Neural cell (in vitro differentiated cells): Measurements from ENCODE around the gene DHRS3. TPM values are rescaled to one million over a fixed set of nuclear protein-coding genes. Genes with fewer than 3 reads are reported as not detected.

Experiments used
- H2AFZ ChIP-seq: fragments of 200-600, 300-800 bp; sonication (generic), shearing (Covaris generic); 2 replicates; pipeline ENCODE4 v1.6.0; 2014; ENCODE audit warnings: low read depth, mild to moderate bottlenecking, antibody characterized with exemption, low read length, moderate library complexity
- H3F3A ChIP-seq: fragments of 200-600 bp; shearing (Covaris generic); 2 replicates; pipeline ENCODE4 v1.6.1; 2016; ENCODE audit warnings: mild to moderate bottlenecking, moderate library complexity, mixed read lengths, antibody characterized with exemption, low read length; ENCODE audit not compliant: insufficient read depth, poor library complexity, severe bottlenecking
- H3K27ac ChIP-seq: fragments of 200-600, 300-800 bp; sonication (generic), shearing (Covaris generic); 2 replicates; pipeline ENCODE4 v1.5.1; 2014; ENCODE audit warnings: mild to moderate bottlenecking, low read length, moderate library complexity
- H3K27me3 ChIP-seq: fragments of 300-800, 200-600 bp; sonication (generic), shearing (Covaris generic); 2 replicates; pipeline ENCODE4 v1.6.0; 2014; ENCODE audit warnings: mild to moderate bottlenecking, low read depth, low read length, moderate library complexity; ENCODE audit not compliant: insufficient read depth
- H3K36me3 ChIP-seq: fragments of 300-800, 200-600 bp; sonication (generic), shearing (Covaris generic); 2 replicates; pipeline ENCODE4 v1.5.1; 2014; ENCODE audit warnings: mild to moderate bottlenecking, antibody characterized with exemption, low read length, moderate library complexity; ENCODE audit not compliant: insufficient read depth
- H3K4me2 ChIP-seq: fragments of 300-800, 200-600 bp; sonication (generic), shearing (Covaris generic); 2 replicates; pipeline ENCODE4 v1.6.0; 2014; ENCODE audit warnings: mild to moderate bottlenecking, low read length
- H3K4me3 ChIP-seq: fragments of 300-800, 200-600 bp; sonication (generic), shearing (Covaris generic); 2 replicates; pipeline ENCODE4 v1.5.1; 2014; ENCODE audit warnings: mild to moderate bottlenecking, low read length, moderate library complexity
- H3K79me2 ChIP-seq: fragments of 200-600 bp; shearing (Covaris generic); replicated peaks from 2 replicates; pipeline ENCODE4 v1.6.0; 2014; ENCODE audit warnings: mild to moderate bottlenecking, low read length, moderate library complexity; ENCODE audit not compliant: insufficient read depth
- H3K9ac ChIP-seq: fragments of 300-800, 200-600 bp; sonication (generic), shearing (Covaris generic); 2 replicates; pipeline ENCODE4 v1.6.1; 2016; ENCODE audit warnings: mild to moderate bottlenecking, low read length, mixed read lengths
- H3K9me2 ChIP-seq: fragments of 200-600 bp; shearing (Covaris generic); 2 replicates; pipeline ENCODE4 v1.6.1; 2016; ENCODE audit warnings: mild to moderate bottlenecking, low read length, mixed read lengths; ENCODE audit not compliant: insufficient read depth
- H3K9me3 ChIP-seq: fragments of 200-600, 300-800 bp; sonication (generic), shearing (Covaris generic); 2 replicates; pipeline ENCODE4 v1.6.1; 2016; ENCODE audit warnings: mild to moderate bottlenecking, mixed run types, low read length, moderate library complexity, mixed read lengths
- H4K20me1 ChIP-seq: fragments of 200-600 bp; shearing (Covaris generic); 2 replicates; pipeline ENCODE4 v1.6.1; 2016; ENCODE audit warnings: mild to moderate bottlenecking, mixed run types; ENCODE audit not compliant: insufficient read depth
- CTCF ChIP-seq: fragments of 450-650 bp; IDR thresholded peaks from 2 replicates; pipeline ENCODE4 v1.5.1; 2014; ENCODE audit warnings: antibody characterized with exemption, mild to moderate bottlenecking, moderate library complexity; ENCODE audit not compliant: poor library complexity, severe bottlenecking
- EP300 ChIP-seq: fragments of 450-650 bp; conservative IDR thresholded peaks from 2 replicates; pipeline ENCODE4 v1.6.1; 2014; ENCODE audit warnings: antibody characterized with exemption, mild to moderate bottlenecking, moderate library complexity; ENCODE audit not compliant: poor library complexity, severe bottlenecking
- EZH2 ChIP-seq: fragments of 200-600, 300-800 bp; shearing (Covaris generic), sonication (generic); IDR thresholded peaks from 2 replicates; pipeline ENCODE4 v1.6.1; 2014; ENCODE audit warnings: antibody characterized with exemption, low read length, borderline replicate concordance, mild to moderate bottlenecking; ENCODE audit not compliant: insufficient read depth, poor library complexity, severe bottlenecking
- MXI1 ChIP-seq: fragments of 450-650 bp; conservative IDR thresholded peaks from 2 replicates; pipeline ENCODE4 v1.6.1; 2014; ENCODE audit warnings: antibody characterized with exemption, mild to moderate bottlenecking; ENCODE audit not compliant: poor library complexity, severe bottlenecking
- POLR2AphosphoS5 ChIP-seq: IDR thresholded peaks from 2 replicates; pipeline ENCODE4 v1.6.1; 2012
- RAD21 ChIP-seq: fragments of 450-650 bp; conservative IDR thresholded peaks from 2 replicates; pipeline ENCODE4 v1.6.1; 2014; ENCODE audit warnings: antibody characterized with exemption, mild to moderate bottlenecking, moderate library complexity
- REST ChIP-seq: IDR thresholded peaks from 2 replicates; pipeline ENCODE4 v1.6.1; 2012; ENCODE audit warnings: borderline replicate concordance
- SMC3 ChIP-seq: fragments of 450-650 bp; conservative IDR thresholded peaks from 2 replicates; pipeline ENCODE4 v1.6.1; 2014; ENCODE audit warnings: antibody characterized with exemption, mild to moderate bottlenecking, moderate library complexity; ENCODE audit not compliant: poor library complexity
- TAF1 ChIP-seq: IDR thresholded peaks from 2 replicates; pipeline ENCODE4 v1.6.1; 2012; ENCODE audit warnings: low read depth
- polyA plus RNA-seq: library from polyadenylated mRNA; depleted of rRNA; stranded (reverse); fragments of >200 nt; gene quantifications from 2 replicates; pipeline ENCODE4 v1.2.3, GENCODE V29; 2014

DHRS3 gene
- polyA plus RNA-seq, 1 donor from 2014 or later = 0.22 TPM

- H3K27me3 ChIP-seq = peaks cover 18% of the 10 kb centered on the region
- no peaks in the 10 kb centered on the region for H3F3A ChIP-seq
- H3K9me3 ChIP-seq = no peaks in the 10 kb centered on the region
- TF ChIP-seq REST (no peak), CTCF (no peak), SMC3 (no peak), POLR2AphosphoS5 (no peak), MXI1 (no peak), RAD21 (no peak), EP300 (no peak), EZH2 (no peak), TAF1 (no peak)
- H3K4me2 ChIP-seq = no peak overlapping the region
- no peak overlapping the region for H3K9ac ChIP-seq
- H3K27ac ChIP-seq = no peak overlapping the region
- H4K20me1 ChIP-seq = no peaks in the 10 kb centered on the region
- no peaks in the 10 kb centered on the region for H3K79me2 ChIP-seq
- H3K4me3 ChIP-seq = no peak overlapping the region
- H3K9me2 ChIP-seq = no peaks in the 10 kb centered on the region
- no peak overlapping the region for H2AFZ ChIP-seq
- no peaks in the 10 kb centered on the region for H3K36me3 ChIP-seq
Measured at GRCh38 chr1:12591267-12591938, 26.6 kb downstream of the DHRS3 start.

GRCh38 chr1:12588695-12589094 is 29.3 kb downstream of the DHRS3 start:
- H3F3A ChIP-seq = no peaks in the 10 kb centered on the region
- no peaks in the 10 kb centered on the region for H3K9me3 ChIP-seq
- H3K79me2 ChIP-seq = no peaks in the 10 kb centered on the region
- H3K4me3 ChIP-seq = no peak overlapping the region
- H4K20me1 ChIP-seq = no peaks in the 10 kb centered on the region
- no peak overlapping the region for H2AFZ ChIP-seq
- H3K27ac ChIP-seq = no peak overlapping the region
- H3K9me2 ChIP-seq = no peaks in the 10 kb centered on the region
- TF ChIP-seq EP300 (no peak), REST (no peak), SMC3 (no peak), TAF1 (no peak), MXI1 (no peak), RAD21 (no peak), POLR2AphosphoS5 (no peak)
- no peaks in the 10 kb centered on the region for H3K27me3 ChIP-seq
- no peak overlapping the region for H3K4me2 ChIP-seq
- H3K36me3 ChIP-seq = no peaks in the 10 kb centered on the region
- no peak overlapping the region for H3K9ac ChIP-seq
